ENCODE measurements around the gene CLCNKB. TPM values are rescaled to one million over a fixed set of nuclear protein-coding genes. Genes with fewer than 3 reads are reported as not detected.
"Not testable (repeated sequence)": the region's sequence is repeated elsewhere in the genome, so short reads cannot be mapped to it uniquely, and the experiment has no call there.

Gene CLCNKB
- total and polyA plus RNA-seq, 4 donors: 0.23 to 0.39 (median 0.38) TPM; not detected in 1

DNA sequence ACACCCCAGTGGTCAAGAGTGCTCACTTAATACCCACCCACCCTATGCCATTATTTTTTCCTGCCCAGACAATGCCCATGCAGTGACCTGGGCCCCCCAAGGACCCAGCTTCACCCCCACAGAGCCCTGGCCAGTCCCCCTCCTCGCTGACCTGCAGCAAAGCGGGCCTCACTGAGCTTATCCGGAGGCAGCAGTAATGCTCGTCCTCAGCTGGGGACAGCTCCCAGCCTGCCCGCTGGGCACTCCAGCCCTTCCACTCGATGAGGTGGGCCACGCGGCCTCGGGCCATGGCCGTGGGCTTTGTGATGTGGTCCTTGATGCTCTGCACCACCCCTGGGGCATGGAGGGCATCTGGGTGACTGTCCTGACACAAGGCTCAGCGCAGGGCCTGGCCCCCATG is 7.1 kb upstream of the CLCNKB start:
- 92 to 93% methylated on average over 10 to 11 of the region's 11 CpGs for WGBS, 2 donors
- ATAC-seq (ENCODE audit: low FRiP score); H3K4me3 ChIP-seq (ENCODE audit: low read length in 2 of 2); H3K4me1 ChIP-seq (ENCODE audit: control insufficient read depth in 1 of 2, insufficient read depth in 2 of 2, low read length in 2 of 2); H3K27me3 ChIP-seq (ENCODE audit: control insufficient read depth in 1 of 2, insufficient read depth in 2 of 2, low read length in 1 of 2); intact Hi-C loops (cut with DNase I); H3K9me3 ChIP-seq (ENCODE audit: control insufficient read depth, low read length); DNase-seq; H3K36me3 ChIP-seq (ENCODE audit: control insufficient read depth in 1 of 2, insufficient read depth in 2 of 2, low read length in 1 of 2); H3K27ac ChIP-seq (ENCODE audit: low read depth in 1 of 2, low read length in 2 of 2): not testable (repeated sequence)

DNA sequence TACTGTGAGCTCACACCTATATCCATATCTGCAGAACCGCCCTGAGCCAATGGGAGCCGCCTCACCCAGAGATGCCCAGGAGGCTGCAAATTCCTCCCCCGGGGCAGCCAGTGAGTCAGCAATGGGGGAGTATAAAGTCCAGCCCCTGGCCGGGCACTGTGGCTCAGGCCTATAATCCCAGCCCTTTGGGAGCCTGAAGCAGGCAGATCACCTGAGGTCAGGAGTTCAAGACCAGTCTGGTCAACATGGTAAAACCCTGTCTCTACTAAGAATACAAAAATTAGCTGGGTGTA is 5.0 kb upstream of the CLCNKB start:
- Histone ChIP-seq H3K27me3 (ENCODE audit: control insufficient read depth in 1 of 2, insufficient read depth in 2 of 2, low read length in 1 of 2) (no peaks in the 10 kb centered on the region), H3K4me3 (ENCODE audit: low read length in 2 of 2) (no peak overlapping the region), H3K36me3 (ENCODE audit: control insufficient read depth in 1 of 2, insufficient read depth in 2 of 2, low read length in 1 of 2) (no peaks in the 10 kb centered on the region), H3K9me3 (ENCODE audit: control insufficient read depth, low read length) (no peaks in the 10 kb centered on the region), H3K27ac (ENCODE audit: low read depth in 1 of 2, low read length in 2 of 2) (no peak overlapping the region), H3K4me1 (ENCODE audit: control insufficient read depth in 1 of 2, insufficient read depth in 2 of 2, low read length in 2 of 2) (no peaks in the 10 kb centered on the region)
- intact Hi-C loops (cut with DNase I): no loop called here
- 82 to 91% methylated on average over 4 of the region's 4 CpGs for WGBS, 2 donors
- DNase-seq: no peak
- no peak for ATAC-seq (ENCODE audit: low FRiP score)

DNA sequence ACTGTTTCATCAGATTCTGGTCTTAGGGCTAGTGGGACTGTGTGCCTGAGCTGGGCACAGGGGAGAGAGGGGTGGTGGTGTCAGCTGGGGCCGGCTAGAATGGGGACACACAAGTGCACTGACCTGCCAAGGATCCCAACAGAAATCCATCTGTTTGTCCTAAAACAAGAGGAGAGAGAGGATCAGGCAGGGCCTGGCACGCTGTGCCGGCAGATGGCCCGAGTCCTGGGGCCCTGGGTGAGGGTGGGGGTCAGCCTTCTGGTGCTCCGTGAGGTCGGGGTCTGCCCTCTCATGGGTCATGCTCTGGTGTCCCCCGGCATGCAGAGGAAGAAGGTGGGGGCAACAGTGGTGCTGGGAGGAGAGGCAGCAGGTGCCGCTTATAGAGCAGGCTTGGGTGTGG is 3.7 kb upstream of the CLCNKB start:
- DNase-seq; H3K4me1 ChIP-seq (ENCODE audit: control insufficient read depth in 1 of 2, insufficient read depth in 2 of 2, low read length in 2 of 2); H3K9me3 ChIP-seq (ENCODE audit: control insufficient read depth, low read length); ATAC-seq (ENCODE audit: low FRiP score); H3K36me3 ChIP-seq (ENCODE audit: control insufficient read depth in 1 of 2, insufficient read depth in 2 of 2, low read length in 1 of 2); H3K27ac ChIP-seq (ENCODE audit: low read depth in 1 of 2, low read length in 2 of 2); intact Hi-C loops (cut with DNase I); H3K27me3 ChIP-seq (ENCODE audit: control insufficient read depth in 1 of 2, insufficient read depth in 2 of 2, low read length in 1 of 2); H3K4me3 ChIP-seq (ENCODE audit: low read length in 2 of 2): not testable (repeated sequence)
- 78 to 82% methylated on average over 8 of the region's 8 CpGs for WGBS, 2 donors

DNA sequence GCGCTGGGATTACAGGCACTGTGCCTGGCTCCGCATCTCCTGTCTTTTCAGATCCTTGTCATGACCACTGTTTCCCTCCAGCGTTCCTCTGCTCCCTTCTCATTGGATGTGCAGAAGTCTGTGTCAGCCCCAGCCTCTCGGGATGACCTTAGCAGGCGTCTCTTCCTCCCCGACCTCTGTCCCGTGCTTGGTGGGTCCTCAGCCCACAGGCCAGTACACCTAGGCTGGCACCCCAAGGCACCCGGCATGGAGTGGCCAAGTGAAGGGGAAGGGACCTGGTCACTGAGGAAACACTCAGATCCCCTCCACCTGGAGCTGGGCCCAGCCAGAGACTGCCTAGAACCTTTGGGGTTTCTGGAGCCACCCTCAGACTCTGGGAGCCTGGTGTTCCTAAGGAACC is 2.4 kb upstream of the CLCNKB start:
- Histone ChIP-seq H3K27ac (ENCODE audit: low read depth in 1 of 2, low read length in 2 of 2) (no peak overlapping the region), H3K4me3 (ENCODE audit: low read length in 2 of 2) (no peak overlapping the region), H3K36me3 (ENCODE audit: control insufficient read depth in 1 of 2, insufficient read depth in 2 of 2, low read length in 1 of 2) (no peaks in the 10 kb centered on the region), H3K27me3 (ENCODE audit: control insufficient read depth in 1 of 2, insufficient read depth in 2 of 2, low read length in 1 of 2) (no peaks in the 10 kb centered on the region), H3K4me1 (ENCODE audit: control insufficient read depth in 1 of 2, insufficient read depth in 2 of 2, low read length in 2 of 2) (no peaks in the 10 kb centered on the region), H3K9me3 (ENCODE audit: control insufficient read depth, low read length) (no peaks in the 10 kb centered on the region)
- ATAC-seq (ENCODE audit: low FRiP score): no peak
- no peak for DNase-seq
- 69 to 84% methylated on average over 8 of the region's 8 CpGs for WGBS, 2 donors
- intact Hi-C loops (cut with DNase I): no loop called here

DNA sequence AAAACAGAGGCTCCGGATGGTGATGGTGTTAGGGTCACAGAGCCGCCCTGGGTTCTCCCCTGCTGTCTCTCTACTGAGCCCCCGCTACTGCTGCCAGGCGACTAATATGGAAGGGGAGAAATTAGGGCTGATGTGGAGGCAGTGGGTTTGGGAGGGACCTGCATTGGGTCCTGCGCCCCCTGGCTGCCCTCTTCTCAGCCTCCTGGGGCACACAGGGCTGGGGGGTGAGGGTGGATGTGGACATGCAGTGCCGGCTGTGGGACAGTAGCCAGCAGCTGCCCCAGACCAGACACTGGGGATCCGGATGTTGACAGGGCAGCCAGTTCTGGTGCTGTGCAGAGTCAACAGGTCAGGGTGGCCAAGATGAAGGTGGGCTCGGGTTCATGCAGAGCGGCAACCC is 1.5 kb upstream of the CLCNKB start:
- Histone ChIP-seq H3K4me3 (ENCODE audit: low read length in 2 of 2) (no peak overlapping the region), H3K4me1 (ENCODE audit: control insufficient read depth in 1 of 2, insufficient read depth in 2 of 2, low read length in 2 of 2) (no peaks in the 10 kb centered on the region), H3K27me3 (ENCODE audit: control insufficient read depth in 1 of 2, insufficient read depth in 2 of 2, low read length in 1 of 2) (no peaks in the 10 kb centered on the region), H3K27ac (ENCODE audit: low read depth in 1 of 2, low read length in 2 of 2) (no peak overlapping the region), H3K36me3 (ENCODE audit: control insufficient read depth in 1 of 2, insufficient read depth in 2 of 2, low read length in 1 of 2) (no peaks in the 10 kb centered on the region), H3K9me3 (ENCODE audit: control insufficient read depth, low read length) (no peaks in the 10 kb centered on the region)
- DNase-seq (no peak), ATAC-seq (ENCODE audit: low FRiP score) (no peak)
- 83 to 89% methylated on average over 9 of the region's 9 CpGs for WGBS, 2 donors
- intact Hi-C loops (cut with DNase I): no loop called here

DNA sequence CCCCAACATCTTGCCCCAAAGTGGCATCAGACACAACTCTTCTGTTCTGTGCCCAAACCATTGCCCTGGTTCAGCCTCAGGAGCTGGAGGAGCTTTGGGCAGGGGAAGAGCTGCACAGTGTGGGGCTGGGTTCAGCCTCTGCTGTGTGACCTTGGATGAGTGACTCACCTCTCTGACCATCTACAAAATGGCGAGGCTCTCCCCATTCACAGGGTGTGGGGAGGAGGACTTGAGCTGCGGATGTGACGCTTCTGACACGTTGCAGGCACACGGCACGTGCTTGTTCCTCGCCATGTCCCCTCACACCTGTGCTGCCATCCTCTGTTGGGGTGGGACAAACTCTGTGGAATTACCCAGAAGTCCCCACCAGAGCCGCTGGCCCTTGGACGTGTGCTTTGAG is 928 bp upstream of the CLCNKB start:
- H3K27ac ChIP-seq (ENCODE audit: low read depth in 1 of 2, low read length in 2 of 2); ATAC-seq (ENCODE audit: low FRiP score); H3K4me1 ChIP-seq (ENCODE audit: control insufficient read depth in 1 of 2, insufficient read depth in 2 of 2, low read length in 2 of 2); DNase-seq; H3K9me3 ChIP-seq (ENCODE audit: control insufficient read depth, low read length); H3K36me3 ChIP-seq (ENCODE audit: control insufficient read depth in 1 of 2, insufficient read depth in 2 of 2, low read length in 1 of 2); intact Hi-C loops (cut with DNase I); H3K4me3 ChIP-seq (ENCODE audit: low read length in 2 of 2); H3K27me3 ChIP-seq (ENCODE audit: control insufficient read depth in 1 of 2, insufficient read depth in 2 of 2, low read length in 1 of 2): not testable (repeated sequence)
- 84 to 93% methylated on average over 9 of the region's 9 CpGs for WGBS, 2 donors

DNA sequence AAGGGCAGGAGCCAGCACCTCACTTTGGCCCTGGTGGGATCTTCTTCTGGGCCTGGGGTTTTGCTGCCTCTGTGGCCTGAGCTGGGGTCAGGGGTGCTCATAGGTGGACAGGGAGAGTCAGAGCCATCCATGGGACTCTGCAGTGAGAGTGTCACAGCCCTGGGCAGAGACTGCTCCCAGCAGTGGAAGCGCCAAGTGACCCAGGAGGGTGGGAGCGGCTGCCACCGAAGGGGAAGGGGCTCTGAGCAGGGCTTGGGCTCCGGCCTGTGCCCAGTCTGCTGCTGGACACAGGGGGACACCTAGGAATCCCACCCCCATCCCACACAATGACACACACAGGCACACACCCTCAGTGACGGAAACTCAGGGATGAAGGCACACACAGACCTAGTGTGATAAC is 368 bp downstream of the CLCNKB start:
- WGBS, 2 donors: 76 to 93% methylated on average over 2 to 5 of the region's 5 CpGs
- H3K4me1 ChIP-seq (ENCODE audit: control insufficient read depth in 1 of 2, insufficient read depth in 2 of 2, low read length in 2 of 2): no peaks in the 10 kb centered on the region
- DNase-seq (no peak), ATAC-seq (ENCODE audit: low FRiP score) (no peak)
- no peaks in the 10 kb centered on the region for H3K9me3 ChIP-seq (ENCODE audit: control insufficient read depth, low read length)
- H3K4me3 ChIP-seq (ENCODE audit: low read length in 2 of 2): no peak overlapping the region
- H3K27ac ChIP-seq (ENCODE audit: low read depth in 1 of 2, low read length in 2 of 2): no peak overlapping the region
- intact Hi-C loops (cut with DNase I): no loop called here
- H3K36me3 ChIP-seq (ENCODE audit: control insufficient read depth in 1 of 2, insufficient read depth in 2 of 2, low read length in 1 of 2): no peaks in the 10 kb centered on the region
- H3K27me3 ChIP-seq (ENCODE audit: control insufficient read depth in 1 of 2, insufficient read depth in 2 of 2, low read length in 1 of 2): no peaks in the 10 kb centered on the region

DNA sequence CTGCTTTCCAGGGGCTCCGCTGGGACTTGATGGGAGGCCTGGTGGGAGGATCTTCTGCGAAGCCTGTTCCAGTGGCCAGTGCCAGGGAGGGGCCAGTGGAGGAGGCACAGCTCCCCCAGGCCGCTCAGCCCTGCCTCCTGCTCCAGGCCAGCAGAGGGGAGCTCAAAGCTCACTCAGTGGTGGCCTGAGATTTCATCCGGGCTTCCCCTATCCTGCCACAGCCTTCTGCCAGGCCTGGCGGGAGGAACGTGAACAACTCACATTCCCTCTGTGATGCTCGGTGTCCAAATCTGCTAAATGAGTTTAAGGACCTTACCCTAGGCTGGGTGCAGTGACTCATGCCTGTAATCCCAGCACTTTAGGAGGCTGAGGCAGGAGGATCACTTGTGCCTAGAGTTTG is 3.3 kb downstream of the CLCNKB start:
- no peaks in the 10 kb centered on the region for H3K36me3 ChIP-seq (ENCODE audit: control insufficient read depth in 1 of 2, insufficient read depth in 2 of 2, low read length in 1 of 2)
- ATAC-seq (ENCODE audit: low FRiP score): no peak
- no peaks in the 10 kb centered on the region for H3K4me1 ChIP-seq (ENCODE audit: control insufficient read depth in 1 of 2, insufficient read depth in 2 of 2, low read length in 2 of 2)
- intact Hi-C loops (cut with DNase I): loop anchor here in 1 of 2 donors (5.0 kb wide), 1 partner anchor 35 kb away; no protein-coding TSS in a partner anchor
- WGBS, 2 donors: 59 to 62% methylated on average over 7 of the region's 7 CpGs
- no peaks in the 10 kb centered on the region for H3K27me3 ChIP-seq (ENCODE audit: control insufficient read depth in 1 of 2, insufficient read depth in 2 of 2, low read length in 1 of 2)
- no peak overlapping the region for H3K4me3 ChIP-seq (ENCODE audit: low read length in 2 of 2)
- no peak overlapping the region for H3K27ac ChIP-seq (ENCODE audit: low read depth in 1 of 2, low read length in 2 of 2)
- DNase-seq: peak in 1 of 2 donors; percentile 75
- H3K9me3 ChIP-seq (ENCODE audit: control insufficient read depth, low read length): no peaks in the 10 kb centered on the region

DNA sequence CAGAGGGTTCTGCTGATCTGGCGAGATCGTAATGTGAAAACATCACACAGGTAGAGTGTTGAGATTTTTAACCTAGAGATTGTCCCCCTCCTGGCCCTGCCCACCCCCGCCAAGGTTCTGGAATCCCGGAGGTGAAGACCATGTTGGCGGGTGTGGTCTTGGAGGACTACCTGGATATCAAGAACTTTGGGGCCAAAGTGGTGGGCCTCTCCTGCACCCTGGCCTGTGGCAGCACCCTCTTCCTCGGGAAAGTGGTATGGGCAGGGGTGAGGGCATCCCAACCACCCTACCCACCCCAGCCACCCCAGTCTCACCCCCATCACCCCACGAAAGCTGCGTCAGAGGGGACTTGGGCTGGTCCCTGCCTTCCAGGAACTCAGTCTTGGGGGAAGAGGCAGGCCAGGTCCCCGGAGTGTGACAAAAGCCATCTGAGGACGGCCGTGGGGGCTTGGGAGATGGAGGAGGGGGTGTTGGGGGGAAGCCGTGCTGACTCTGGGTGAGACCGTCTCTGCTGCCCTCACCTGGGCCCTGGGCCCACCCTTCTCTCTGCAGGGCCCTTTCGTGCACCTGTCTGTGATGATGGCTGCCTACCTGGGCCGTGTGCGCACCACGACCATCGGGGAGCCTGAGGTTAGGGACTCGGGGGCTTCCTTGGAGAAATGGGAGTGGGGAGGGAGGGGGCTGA is 4.4 kb downstream of the CLCNKB start:
- no peak for ATAC-seq (ENCODE audit: low FRiP score)
- intact Hi-C loops (cut with DNase I): loop anchor here in 1 of 2 donors (5.0 kb wide), 1 partner anchor 36 kb away; no protein-coding TSS in a partner anchor
- 77 to 79% methylated on average over 19 of the region's 19 CpGs for WGBS, 2 donors

More for the DNA sequence above, 4.4 kb downstream of the CLCNKB start:
- Histone ChIP-seq H3K36me3 (ENCODE audit: control insufficient read depth in 1 of 2, insufficient read depth in 2 of 2, low read length in 1 of 2) (no peaks in the 10 kb centered on the region), H3K27me3 (ENCODE audit: control insufficient read depth in 1 of 2, insufficient read depth in 2 of 2, low read length in 1 of 2) (no peaks in the 10 kb centered on the region), H3K4me3 (ENCODE audit: low read length in 2 of 2) (no peak overlapping the region), H3K9me3 (ENCODE audit: control insufficient read depth, low read length) (no peaks in the 10 kb centered on the region), H3K27ac (ENCODE audit: low read depth in 1 of 2, low read length in 2 of 2) (no peak overlapping the region), H3K4me1 (ENCODE audit: control insufficient read depth in 1 of 2, insufficient read depth in 2 of 2, low read length in 2 of 2) (no peaks in the 10 kb centered on the region)
- DNase-seq: no peak

Measured in aorta (tissue), 5 donors.